HG03060 (cell line): Measurements from ENCODE around the gene ITPKB.
"Not testable (repeated sequence)": the region's sequence is repeated elsewhere in the genome, so short reads cannot be mapped to it uniquely, and the experiment has no call there.

Source experiments
- ATAC-seq: cut with Tn5 transposase; IDR thresholded peaks from one replicate; pipeline ENCODE4 v1.9.1; 2021; ENCODE audit warnings: low read depth, moderate number of reproducible peaks; ENCODE audit not compliant: unreplicated experiment

ITPKB gene

GRCh38 chr1:226643177-226643576, 95.9 kb downstream of the ITPKB start:
- ATAC-seq = peak; percentile 69

- no peak for ATAC-seq
Measured at GRCh38 chr1:226642421-226642820, 96.7 kb downstream of the ITPKB start.

- no peak for ATAC-seq
Measured at GRCh38 chr1:226641671-226642231, 97.3 kb downstream of the ITPKB start.

- ATAC-seq = no peak
Measured at GRCh38 chr1:226640321-226641136, 98.6 kb downstream of the ITPKB start.

GRCh38 chr1:226639631-226640061, 99.4 kb downstream of the ITPKB start:
- ATAC-seq = no peak

- ATAC-seq = not testable (repeated sequence)
Measured at GRCh38 chr1:226639206-226639605, 99.9 kb downstream of the ITPKB start.

GRCh38 chr1:226638608-226639007, 100.5 kb downstream of the ITPKB start:
- ATAC-seq = no peak

GRCh38 chr1:226638001-226638601, 101.0 kb downstream of the ITPKB start:
- ATAC-seq = no peak

- no peak for ATAC-seq
Measured at GRCh38 chr1:226637147-226637935, 101.7 kb downstream of the ITPKB start.

- ATAC-seq = no peak
Measured at GRCh38 chr1:226636847-226637096, 102.3 kb downstream of the ITPKB start.

GRCh38 chr1:226635456-226635941, 103.6 kb downstream of the ITPKB start:
- no peak for ATAC-seq

- no peak for ATAC-seq
Measured at GRCh38 chr1:226634611-226635246, 104.4 kb downstream of the ITPKB start.

GRCh38 chr1:226634166-226634588, 104.9 kb downstream of the ITPKB start:
- ATAC-seq = no peak

GRCh38 chr1:226633541-226634165, 105.4 kb downstream of the ITPKB start:
- ATAC-seq = no peak

- no peak for ATAC-seq
Measured at GRCh38 chr1:226632922-226633351, 106.1 kb downstream of the ITPKB start.

- ATAC-seq = no peak
Measured at GRCh38 chr1:226632169-226632879, 106.8 kb downstream of the ITPKB start.

- no peak for ATAC-seq
Measured at GRCh38 chr1:226631229-226632000, 107.7 kb downstream of the ITPKB start.

GRCh38 chr1:226630592-226630991, 108.5 kb downstream of the ITPKB start:
- no peak for ATAC-seq
